Activated naive CD4-positive, alpha-beta T cell treated with anti-CD3 and anti-CD28 coated beads, Interleukin-2, amount 50 U/mL, for 72 hours (primary cell): ENCODE data around the gene MARCHF3. TPM values are rescaled to one million over a fixed set of nuclear protein-coding genes. Genes with fewer than 3 reads are reported as not detected.
A peak's percentile ranks its signal among the peaks of the same experiment; 100 is the strongest.
"Not testable (repeated sequence)": the region's sequence is repeated elsewhere in the genome, so short reads cannot be mapped to it uniquely, and the experiment has no call there.

Experiments
- ATAC-seq, 2 donors: fragments of 150-1000 bp; cut with Tn5 transposase; 2 replicates each; pipeline ENCODE4 v1.10.0; 2021; ENCODE audit warnings: mild to moderate bottlenecking in 2 of 2, moderate library complexity in 2 of 2
- DNase-seq, 2 donors: peaks; one replicate each; pipeline ENCODE4 v3.0.0; 2021 to 2022; ENCODE audit warnings: low spot score in 2 of 2
- H3K27ac Mint-ChIP-seq, 2 donors: one replicate each; pipeline ENCODE4 v1.8.0; 2022; ENCODE audit warnings: mild to moderate bottlenecking in 2 of 2, mixed read lengths in 2 of 2
- H3K36me3 Mint-ChIP-seq, 2 donors: one replicate each; pipeline ENCODE4 v1.8.0; 2022; ENCODE audit warnings: mixed read lengths in 2 of 2
- H3K9me3 Mint-ChIP-seq, 2 donors: one replicate each; pipeline ENCODE4 v1.8.0; 2022; ENCODE audit warnings: mixed read lengths in 2 of 2
- total RNA-seq, 2 donors: library from RNA; stranded (reverse); gene quantifications; one replicate each; pipeline ENCODE4 v1.2.3, GENCODE V29; 2022

The MARCHF3 gene
- total RNA-seq, 2 donors from 2014 or later, result 4.8 to 10.5 TPM

GRCh38 chr5:127006744-127007143 is 23.6 kb downstream of the MARCHF3 start:
- DNase-seq, result no peak
- ATAC-seq, result no peak
- H3K36me3 Mint-ChIP-seq, result peaks cover 5 to 6% of the 10 kb centered on the region in 2 donors
- no peaks in the 10 kb centered on the region for H3K9me3 Mint-ChIP-seq
- no peak overlapping the region for H3K27ac Mint-ChIP-seq

DNA sequence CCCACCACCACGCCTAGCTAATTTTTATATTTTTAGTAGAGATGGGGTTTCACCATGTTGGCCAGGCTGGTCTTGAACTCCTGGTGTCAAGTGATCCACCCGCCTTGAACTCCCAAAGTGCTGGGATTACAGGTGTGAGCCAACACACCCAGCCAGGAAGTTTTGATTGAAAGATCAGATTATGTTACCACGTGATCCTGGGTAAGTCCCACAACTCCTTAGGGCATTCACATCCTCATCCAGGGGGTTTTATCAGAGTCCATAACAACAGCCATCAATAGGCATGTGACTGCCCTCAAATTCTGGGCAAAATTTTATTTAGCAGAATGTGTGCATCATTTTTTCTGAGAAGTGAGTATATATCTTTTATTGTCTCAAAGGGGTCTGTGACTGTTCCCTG is 25.1 kb downstream of the MARCHF3 start:
- H3K36me3 Mint-ChIP-seq, ATAC-seq, H3K27ac Mint-ChIP-seq, DNase-seq, H3K9me3 Mint-ChIP-seq: not testable (repeated sequence)

- DNase-seq, result no peak
- no peak overlapping the region for H3K27ac Mint-ChIP-seq
- no peaks in the 10 kb centered on the region for H3K9me3 Mint-ChIP-seq
- H3K36me3 Mint-ChIP-seq, result peaks cover 4 to 5% of the 10 kb centered on the region in 2 donors
- ATAC-seq, result no peak
These were observed 25.6 kb downstream of the MARCHF3 start for GRCh38 chr5:127004721-127005120.

DNA sequence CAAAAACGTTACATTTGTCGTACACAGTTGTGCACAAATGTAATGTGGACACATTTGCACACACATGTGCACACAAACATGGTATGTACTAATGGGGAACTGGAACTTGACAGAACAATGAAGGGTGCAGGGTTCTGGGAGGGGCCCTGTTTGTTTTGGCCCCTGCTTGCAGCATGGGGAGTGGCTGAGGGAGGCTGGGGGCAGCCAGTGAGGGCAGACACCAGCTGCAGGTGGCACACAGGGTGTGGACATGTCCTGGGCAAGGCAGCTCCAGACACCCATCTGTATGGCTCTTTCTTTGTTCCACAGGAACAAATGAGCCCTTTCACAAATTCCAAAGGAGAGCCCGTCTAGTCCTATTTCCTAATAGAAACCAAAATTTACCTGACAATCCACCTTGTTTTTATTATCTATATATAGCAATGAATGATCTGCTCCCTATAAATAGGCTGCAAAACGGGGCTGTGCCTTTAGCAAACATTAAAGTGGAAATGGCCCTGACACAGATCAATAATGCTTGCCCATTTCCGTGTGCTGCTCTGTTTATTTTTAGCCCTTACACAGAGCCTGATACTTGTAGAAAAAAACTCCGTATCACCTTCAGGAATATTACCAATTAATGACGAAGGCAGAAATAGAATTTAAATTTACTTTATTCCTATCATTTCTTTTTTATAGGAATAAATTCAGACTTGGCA is 26.4 kb downstream of the MARCHF3 start:
- ATAC-seq, result no peak
- no peak overlapping the region for H3K27ac Mint-ChIP-seq
- H3K9me3 Mint-ChIP-seq, result no peaks in the 10 kb centered on the region
- peaks cover 0 to 5% of the 10 kb centered on the region in 2 donors for H3K36me3 Mint-ChIP-seq
- DNase-seq, result no peak

GRCh38 chr5:127002390-127002789 is 28.0 kb downstream of the MARCHF3 start:
- DNase-seq, result no peak
- H3K9me3 Mint-ChIP-seq, result no peaks in the 10 kb centered on the region
- no peak for ATAC-seq
- no peaks in the 10 kb centered on the region for H3K36me3 Mint-ChIP-seq
- H3K27ac Mint-ChIP-seq, result no peak overlapping the region

- no peaks in the 10 kb centered on the region for H3K9me3 Mint-ChIP-seq
- DNase-seq, result no peak
- no peaks in the 10 kb centered on the region for H3K36me3 Mint-ChIP-seq
- H3K27ac Mint-ChIP-seq, result no peak overlapping the region
- no peak for ATAC-seq
These were observed 28.6 kb downstream of the MARCHF3 start for GRCh38 chr5:127001621-127002296.

GRCh38 chr5:126998895-126999570 is 31.3 kb downstream of the MARCHF3 start:
- ATAC-seq (no peak), DNase-seq (no peak)
- Mint-ChIP-seq H3K27ac (no peak overlapping the region), H3K9me3 (no peaks in the 10 kb centered on the region), H3K36me3 (no peaks in the 10 kb centered on the region)

DNA sequence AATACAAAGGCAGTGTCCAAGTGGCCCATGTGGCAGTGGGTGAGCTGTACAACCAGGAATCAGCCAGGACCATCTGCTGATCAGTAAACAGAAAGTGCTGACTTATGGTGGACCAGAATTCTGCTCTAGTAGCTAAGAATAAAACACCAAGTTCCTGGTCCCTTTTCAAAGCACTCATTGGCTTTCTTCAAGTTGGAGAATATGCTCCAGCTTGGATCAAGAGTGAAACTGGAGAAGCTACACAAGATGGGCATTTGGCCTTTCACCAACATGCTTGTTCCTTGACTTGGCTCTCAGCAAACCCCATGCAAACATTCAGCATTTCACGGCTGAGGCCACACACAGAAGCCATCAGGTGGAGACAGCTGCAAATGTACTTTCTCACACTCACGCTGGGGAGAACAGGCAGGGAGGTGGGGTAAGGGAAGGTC is 32.1 kb downstream of the MARCHF3 start:
- ATAC-seq (no peak), DNase-seq (no peak)
- no peak overlapping the region for H3K27ac Mint-ChIP-seq
- H3K9me3 Mint-ChIP-seq, result no peaks in the 10 kb centered on the region
- no peaks in the 10 kb centered on the region for H3K36me3 Mint-ChIP-seq

DNA sequence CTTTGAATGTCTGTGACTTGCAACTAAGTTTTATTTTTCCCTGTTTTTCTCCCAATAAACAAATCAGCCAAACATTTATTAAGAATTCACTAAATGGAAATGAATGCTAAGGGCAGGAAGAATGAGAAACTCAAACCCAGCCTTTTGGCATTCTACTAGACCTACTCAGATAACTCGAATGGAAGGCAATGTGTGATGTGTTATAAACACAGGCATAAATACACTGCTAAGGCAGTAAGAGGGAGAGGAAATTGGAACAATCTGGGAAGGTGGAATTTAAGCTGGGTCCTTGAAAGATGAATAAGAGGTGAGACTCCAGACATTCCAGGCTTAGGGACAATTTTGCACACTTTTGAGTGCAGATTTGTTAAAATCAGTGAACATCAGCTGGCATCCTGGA is 34.7 kb downstream of the MARCHF3 start:
- H3K36me3 Mint-ChIP-seq, result peaks cover 0 to 5% of the 10 kb centered on the region in 2 donors
- DNase-seq, result no peak

DNA sequence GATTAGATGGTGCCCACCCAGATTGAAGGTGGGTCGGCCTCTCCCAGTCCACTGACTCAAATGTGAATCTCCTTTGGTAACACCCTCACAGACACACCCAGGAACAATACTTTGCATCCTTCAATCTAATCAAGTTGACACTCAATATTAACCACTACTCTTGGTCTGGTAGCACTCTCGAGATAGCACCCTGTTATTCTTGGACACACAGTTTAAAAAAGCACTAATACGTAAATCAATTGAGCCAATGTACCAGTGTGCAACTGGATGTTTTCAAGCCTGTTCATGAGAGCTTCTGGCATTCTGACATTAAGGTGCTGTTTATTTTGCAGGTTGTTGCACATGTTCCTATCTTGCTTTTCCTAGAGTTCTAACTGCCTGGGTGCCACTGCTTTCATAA is 35.3 kb downstream of the MARCHF3 start:
- no peak overlapping the region for H3K27ac Mint-ChIP-seq
- H3K36me3 Mint-ChIP-seq, result peaks cover 0 to 9% of the 10 kb centered on the region in 2 donors
- no peak for ATAC-seq
- no peaks in the 10 kb centered on the region for H3K9me3 Mint-ChIP-seq
- DNase-seq, result no peak

More for the DNA sequence above, 34.7 kb downstream of the MARCHF3 start:
- H3K9me3 Mint-ChIP-seq, result no peaks in the 10 kb centered on the region
- no peak overlapping the region for H3K27ac Mint-ChIP-seq
- ATAC-seq, result no peak

DNA sequence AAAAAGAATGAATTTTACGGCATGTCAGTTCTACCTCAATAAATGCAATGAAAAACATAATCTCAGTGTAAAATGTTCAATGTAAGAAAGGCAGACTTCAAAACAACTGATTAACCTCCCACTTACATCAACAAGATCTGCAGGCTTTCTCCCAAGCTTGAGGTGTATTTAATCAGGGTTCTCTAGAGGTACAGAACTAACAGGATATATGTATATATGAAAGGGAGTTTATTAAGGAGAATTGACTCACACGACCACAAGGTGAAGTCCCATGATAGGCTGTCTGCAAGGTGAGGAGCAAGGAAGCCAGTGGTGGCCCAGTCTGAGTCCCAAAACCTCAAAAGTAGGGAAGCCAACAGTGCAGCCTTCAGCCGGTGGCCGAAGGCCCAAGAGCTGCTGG is 35.9 kb downstream of the MARCHF3 start:
- no peaks in the 10 kb centered on the region for H3K9me3 Mint-ChIP-seq
- ATAC-seq, result peak; percentile 37 to 43
- peaks cover 0 to 9% of the 10 kb centered on the region in 2 donors for H3K36me3 Mint-ChIP-seq
- DNase-seq, result no peak
- no peak overlapping the region for H3K27ac Mint-ChIP-seq

DNA sequence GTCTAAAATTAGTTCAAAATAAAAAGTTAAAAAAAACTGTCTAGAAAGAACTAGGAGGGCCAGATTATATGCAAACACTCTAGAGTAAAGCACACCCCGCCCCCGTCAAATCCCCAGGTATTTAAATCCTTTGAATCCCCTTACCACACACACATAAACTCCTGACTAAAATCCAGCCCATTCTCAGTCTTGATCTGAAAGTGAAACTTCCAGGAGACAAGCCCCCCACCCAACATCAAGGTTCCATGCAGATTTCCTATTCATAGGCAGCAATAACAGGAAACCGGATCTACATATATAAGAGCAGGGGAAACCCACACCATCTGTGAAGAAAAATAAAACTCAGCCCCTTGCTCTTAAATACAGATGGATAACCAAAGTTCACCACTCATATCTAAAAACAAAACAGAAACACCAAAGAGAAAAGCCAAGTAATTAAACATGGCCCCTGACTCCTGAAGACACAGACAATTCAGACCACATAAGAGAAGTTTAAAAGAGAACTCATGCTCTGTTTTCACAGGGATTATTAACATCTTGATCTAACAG is 42.3 kb downstream of the MARCHF3 start:
- Mint-ChIP-seq H3K27ac (peak overlapping the region; percentile 76 to 85), H3K9me3 (no peaks in the 10 kb centered on the region), H3K36me3 (peaks cover 0 to 9% of the 10 kb centered on the region in 2 donors)
- ATAC-seq (peak; percentile 97), DNase-seq (peak in 1 of 2 donors; percentile 46)

DNA sequence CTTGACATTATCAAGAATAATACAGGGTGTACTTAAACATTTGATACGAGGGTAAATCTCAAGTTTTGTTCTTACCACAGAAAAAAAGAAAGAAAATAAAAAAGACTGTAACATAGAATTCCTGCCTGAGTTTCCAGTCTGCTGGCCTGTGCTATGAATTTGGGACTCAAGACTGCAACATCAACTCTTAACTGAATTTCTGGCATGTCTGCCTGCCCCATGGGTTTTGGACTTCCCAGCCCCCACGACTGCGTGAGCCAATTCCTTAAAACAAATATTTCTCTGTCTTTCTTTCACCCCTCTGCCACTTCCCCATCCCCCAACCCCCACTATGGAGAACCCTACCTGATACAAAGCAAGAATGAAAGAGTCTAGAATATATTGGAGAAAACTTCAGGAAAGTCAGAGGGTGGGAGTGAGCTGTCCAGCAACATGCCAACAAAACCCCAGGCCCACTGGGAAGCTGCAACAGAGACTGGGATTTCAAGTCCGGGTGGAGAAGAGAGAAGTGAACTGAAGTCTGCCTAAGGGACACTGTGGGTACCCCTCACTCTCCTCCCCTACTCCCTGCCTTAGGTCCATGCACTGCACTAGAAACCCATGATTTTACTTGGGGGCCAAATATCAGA is 43.0 kb downstream of the MARCHF3 start:
- peak overlapping the region; percentile 76 to 85 for H3K27ac Mint-ChIP-seq
- DNase-seq, result no peak

DNA sequence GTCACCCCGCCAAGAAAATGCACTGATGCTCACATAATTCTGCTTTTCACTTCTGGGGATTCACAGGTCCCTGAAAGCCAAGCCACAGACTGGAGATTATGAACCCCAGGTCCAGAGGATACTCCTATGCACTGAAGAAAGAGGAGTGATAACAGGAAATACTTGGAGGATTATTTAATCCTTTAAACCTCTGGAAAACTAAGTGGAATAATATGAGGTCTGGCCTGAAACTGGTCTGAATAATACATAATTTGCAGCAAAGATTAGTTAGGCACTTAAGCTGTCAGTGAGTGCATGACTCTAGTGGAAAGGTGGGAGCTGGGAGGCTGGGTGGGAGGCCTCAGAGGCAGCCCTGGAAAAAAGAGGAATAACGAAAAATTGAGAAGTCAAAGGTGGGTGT is 45.7 kb downstream of the MARCHF3 start:
- ATAC-seq (no peak), DNase-seq (no peak)
- no peaks in the 10 kb centered on the region for H3K9me3 Mint-ChIP-seq
- H3K27ac Mint-ChIP-seq, result no peak overlapping the region
- H3K36me3 Mint-ChIP-seq, result no peaks in the 10 kb centered on the region

More for the DNA sequence above, 43.0 kb downstream of the MARCHF3 start:
- peaks cover 0 to 9% of the 10 kb centered on the region in 2 donors for H3K36me3 Mint-ChIP-seq
- no peaks in the 10 kb centered on the region for H3K9me3 Mint-ChIP-seq
- peak; percentile 1 to 6 for ATAC-seq

- Mint-ChIP-seq H3K36me3 (no peaks in the 10 kb centered on the region), H3K9me3 (no peaks in the 10 kb centered on the region), H3K27ac (peak overlapping the region; percentile 4 to 30)
- no peak for DNase-seq
- no peak for ATAC-seq
These were observed 46.5 kb downstream of the MARCHF3 start for GRCh38 chr5:126983874-126984266.

GRCh38 chr5:126982926-126983873 is 47.2 kb downstream of the MARCHF3 start:
- Mint-ChIP-seq H3K27ac (peak overlapping the region; percentile 46 to 89), H3K36me3 (no peaks in the 10 kb centered on the region), H3K9me3 (no peaks in the 10 kb centered on the region)
- ATAC-seq, result no peak
- no peak for DNase-seq
